Adrenal gland (tissue), 5 donors: ENCODE data around the gene MUC22.

Experiments used
- POLR2A ChIP-seq, 2 donors: fragments of 450-650 bp; IDR thresholded peaks; one replicate each; pipeline ENCODE4 v1.6.1; 2017; ENCODE audit warnings: antibody characterized with exemption in 2 of 2, mild to moderate bottlenecking in 2 of 2, moderate library complexity in 1 of 2
- TF ChIP-seq, protein P1 (sequence below), 6 experiments: fragments of 450-650 bp in 4 of 6; fragments of 200-600 bp in 2 of 6; sonication (generic) in 1 of 6; IDR thresholded peaks; 1 replicate in 5 of 6; 2 replicates in 1 of 6; pipeline versions ENCODE4 v1.5.1 to v1.8.0; 2016 to 2021; ENCODE audit warnings: antibody characterized with exemption in 6 of 6, mild to moderate bottlenecking in 2 of 6, moderate library complexity in 1 of 6
- donor health status: DM: no; HTN: no; CAD: no.

DNA sequence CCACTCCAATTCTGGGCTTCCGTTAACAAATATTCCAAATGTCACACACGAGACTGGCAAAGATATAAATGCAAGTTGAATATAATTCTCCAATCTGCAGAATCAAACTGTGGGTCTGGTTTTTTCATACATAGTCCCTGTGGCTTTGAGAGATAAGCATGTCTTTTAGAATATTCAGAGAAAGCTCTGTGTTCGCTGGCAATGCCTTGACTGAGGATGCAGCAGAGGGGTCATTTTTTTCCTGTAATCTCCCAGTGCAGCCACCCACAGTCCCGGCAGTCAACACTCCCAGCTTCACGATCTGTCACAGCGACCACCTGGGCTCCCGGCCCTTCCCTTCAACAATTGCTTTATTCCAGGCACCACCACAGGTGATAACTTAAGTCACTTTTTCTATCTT lies 30.5 kb downstream of the MUC22 start:
- TF ChIP-seq, protein P1, sequence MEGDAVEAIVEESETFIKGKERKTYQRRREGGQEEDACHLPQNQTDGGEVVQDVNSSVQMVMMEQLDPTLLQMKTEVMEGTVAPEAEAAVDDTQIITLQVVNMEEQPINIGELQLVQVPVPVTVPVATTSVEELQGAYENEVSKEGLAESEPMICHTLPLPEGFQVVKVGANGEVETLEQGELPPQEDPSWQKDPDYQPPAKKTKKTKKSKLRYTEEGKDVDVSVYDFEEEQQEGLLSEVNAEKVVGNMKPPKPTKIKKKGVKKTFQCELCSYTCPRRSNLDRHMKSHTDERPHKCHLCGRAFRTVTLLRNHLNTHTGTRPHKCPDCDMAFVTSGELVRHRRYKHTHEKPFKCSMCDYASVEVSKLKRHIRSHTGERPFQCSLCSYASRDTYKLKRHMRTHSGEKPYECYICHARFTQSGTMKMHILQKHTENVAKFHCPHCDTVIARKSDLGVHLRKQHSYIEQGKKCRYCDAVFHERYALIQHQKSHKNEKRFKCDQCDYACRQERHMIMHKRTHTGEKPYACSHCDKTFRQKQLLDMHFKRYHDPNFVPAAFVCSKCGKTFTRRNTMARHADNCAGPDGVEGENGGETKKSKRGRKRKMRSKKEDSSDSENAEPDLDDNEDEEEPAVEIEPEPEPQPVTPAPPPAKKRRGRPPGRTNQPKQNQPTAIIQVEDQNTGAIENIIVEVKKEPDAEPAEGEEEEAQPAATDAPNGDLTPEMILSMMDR (IDR thresholded peaks at IDR 0.05) = no peak
- no peak for TF ChIP-seq POLR2A (IDR thresholded peaks at IDR 0.05)
